ENCODE data around the gene LYL1.

DNA sequence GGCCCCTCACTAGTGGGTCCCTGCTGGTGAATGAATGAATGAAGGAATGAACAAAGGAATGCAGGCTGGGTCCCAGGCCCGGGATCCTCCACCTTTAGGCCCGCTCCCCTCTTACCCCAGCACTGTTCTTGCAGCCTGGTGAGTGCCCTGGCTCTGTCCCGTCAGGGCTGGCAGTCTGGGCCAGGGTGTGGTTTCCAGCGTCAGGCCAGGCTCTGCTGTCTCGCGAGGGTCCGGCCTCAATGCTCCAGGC is 317 bp downstream of the LYL1 start:
- TF ChIP-seq EZH2phosphoT487 (IDR thresholded peaks at IDR 0.05; ENCODE audit: borderline replicate concordance, low read length), result no peak
- TF ChIP-seq, protein P1, sequence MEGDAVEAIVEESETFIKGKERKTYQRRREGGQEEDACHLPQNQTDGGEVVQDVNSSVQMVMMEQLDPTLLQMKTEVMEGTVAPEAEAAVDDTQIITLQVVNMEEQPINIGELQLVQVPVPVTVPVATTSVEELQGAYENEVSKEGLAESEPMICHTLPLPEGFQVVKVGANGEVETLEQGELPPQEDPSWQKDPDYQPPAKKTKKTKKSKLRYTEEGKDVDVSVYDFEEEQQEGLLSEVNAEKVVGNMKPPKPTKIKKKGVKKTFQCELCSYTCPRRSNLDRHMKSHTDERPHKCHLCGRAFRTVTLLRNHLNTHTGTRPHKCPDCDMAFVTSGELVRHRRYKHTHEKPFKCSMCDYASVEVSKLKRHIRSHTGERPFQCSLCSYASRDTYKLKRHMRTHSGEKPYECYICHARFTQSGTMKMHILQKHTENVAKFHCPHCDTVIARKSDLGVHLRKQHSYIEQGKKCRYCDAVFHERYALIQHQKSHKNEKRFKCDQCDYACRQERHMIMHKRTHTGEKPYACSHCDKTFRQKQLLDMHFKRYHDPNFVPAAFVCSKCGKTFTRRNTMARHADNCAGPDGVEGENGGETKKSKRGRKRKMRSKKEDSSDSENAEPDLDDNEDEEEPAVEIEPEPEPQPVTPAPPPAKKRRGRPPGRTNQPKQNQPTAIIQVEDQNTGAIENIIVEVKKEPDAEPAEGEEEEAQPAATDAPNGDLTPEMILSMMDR (IDR thresholded peaks at IDR 0.05; ENCODE audit: low read depth, low read length, poor library complexity, severe bottlenecking), result no peak

All from DOHH2 (cell line).